Breast epithelium (tissue), 4 donors: Measurements from ENCODE around the gene TAF1. TPM values are rescaled to one million over a fixed set of nuclear protein-coding genes. Genes with fewer than 3 reads are reported as not detected.
"Not testable (repeated sequence)": the region's sequence is repeated elsewhere in the genome, so short reads cannot be mapped to it uniquely, and the experiment has no call there.

ENCODE experiments used
- DNase-seq, 2 donors: peaks; one replicate each; pipeline ENCODE4 v3.0.0-alpha.2; 2019; ENCODE audit warnings: low spot score in 2 of 2
- H3K27ac ChIP-seq, 2 donors: fragments of 200-600 bp; sonication (generic) in 1 of 2; one replicate each; pipeline ENCODE4 v1.5.1; 2016 to 2019; ENCODE audit warnings: mild to moderate bottlenecking in 1 of 2
- H3K27me3 ChIP-seq, 2 donors: fragments of 200-600 bp; sonication (generic) in 1 of 2; one replicate each; pipeline versions ENCODE4 v1.5.1 to v1.6.0; 2017 to 2019; ENCODE audit warnings: control low read depth in 1 of 2, mild to moderate bottlenecking in 1 of 2
- H3K36me3 ChIP-seq: fragments of 200-600 bp; one replicate; pipeline ENCODE4 v1.5.1; 2019
- H3K4me1 ChIP-seq, 2 donors: fragments of 200-600 bp; sonication (generic); one replicate each; pipeline ENCODE4 v1.5.1; 2016 to 2019; ENCODE audit warnings: control low read depth in 1 of 2
- H3K4me3 ChIP-seq, 3 donors: fragments of 200-600 bp; sonication (generic); 1 replicate in 2 of 3; 2 replicates in 1 of 3; pipeline ENCODE4 v1.5.1; 2016 to 2019; ENCODE audit warnings: mild to moderate bottlenecking in 3 of 3, moderate library complexity in 2 of 3
- H3K9me3 ChIP-seq, 2 donors: fragments of 200-600 bp; sonication (generic) in 1 of 2; one replicate each; pipeline ENCODE4 v1.5.1; 2016 to 2019; ENCODE audit warnings: control low read depth in 1 of 2
- CTCF ChIP-seq, 3 donors: fragments of 450-650 bp; IDR thresholded peaks; one replicate each; pipeline ENCODE4 v1.5.1; 2016 to 2017; ENCODE audit warnings: antibody characterized with exemption in 3 of 3, mild to moderate bottlenecking in 3 of 3, moderate library complexity in 3 of 3
- POLR2A ChIP-seq: fragments of 450-650 bp; IDR thresholded peaks from one replicate; pipeline ENCODE4 v1.6.1; 2016; ENCODE audit warnings: antibody characterized with exemption, mild to moderate bottlenecking, moderate library complexity
- POLR2AphosphoS5 ChIP-seq, 3 donors: sonication (generic); formaldehyde crosslinking; IDR thresholded peaks; one replicate each; pipeline ENCODE4 v1.6.1; 2017; ENCODE audit warnings: antibody characterized with exemption in 3 of 3
- intact Hi-C: fragments of 100-400 bp; cut with DNase I; formaldehyde crosslinking; loops from one replicate; pipeline ENCODE4 v1.15.1; 2023; ENCODE audit warnings: low total_unique reads
- total RNA-seq, 3 donors: library from RNA; depleted of rRNA; stranded (reverse); fragments of >200 nt; gene quantifications; one replicate each; pipeline ENCODE4 v1.1.0, GENCODE V29; 2016

TAF1 gene
- total RNA-seq, 3 donors from 2014 or later: 54.4 to 71.0 (median 60.6) TPM

DNA sequence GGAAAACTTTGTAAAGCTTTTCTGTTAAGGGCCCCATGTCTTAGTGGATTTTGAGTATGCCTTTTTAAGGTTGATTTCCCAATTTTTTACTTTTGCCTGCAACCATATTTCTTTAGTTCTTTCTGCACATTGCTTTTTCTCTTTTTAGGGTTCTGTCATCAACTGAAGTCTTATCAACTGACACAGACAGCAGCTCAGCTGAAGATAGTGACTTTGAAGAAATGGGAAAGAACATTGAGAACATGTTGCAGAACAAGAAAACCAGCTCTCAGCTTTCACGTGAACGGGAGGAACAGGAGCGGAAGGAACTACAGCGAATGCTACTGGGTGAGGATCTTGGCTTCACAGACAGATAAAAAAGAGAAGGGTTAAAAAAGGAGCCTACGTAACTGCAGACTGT is 27.8 kb downstream of the TAF1 start:
- H3K27ac ChIP-seq: no peak overlapping the region
- no peak for DNase-seq
- TF ChIP-seq POLR2A (no peak), CTCF (IDR thresholded peaks at IDR 0.05) (no peak), POLR2AphosphoS5 (IDR thresholded peaks at IDR 0.05) (no peak)
- H3K9me3 ChIP-seq: no peaks in the 10 kb centered on the region
- intact Hi-C loops: no loop called here
- H3K4me1 ChIP-seq: no peaks in the 10 kb centered on the region
- peaks cover 0 to 18% of the 10 kb centered on the region in 2 donors for H3K27me3 ChIP-seq
- no peak overlapping the region for H3K4me3 ChIP-seq
- H3K36me3 ChIP-seq: no peaks in the 10 kb centered on the region

DNA sequence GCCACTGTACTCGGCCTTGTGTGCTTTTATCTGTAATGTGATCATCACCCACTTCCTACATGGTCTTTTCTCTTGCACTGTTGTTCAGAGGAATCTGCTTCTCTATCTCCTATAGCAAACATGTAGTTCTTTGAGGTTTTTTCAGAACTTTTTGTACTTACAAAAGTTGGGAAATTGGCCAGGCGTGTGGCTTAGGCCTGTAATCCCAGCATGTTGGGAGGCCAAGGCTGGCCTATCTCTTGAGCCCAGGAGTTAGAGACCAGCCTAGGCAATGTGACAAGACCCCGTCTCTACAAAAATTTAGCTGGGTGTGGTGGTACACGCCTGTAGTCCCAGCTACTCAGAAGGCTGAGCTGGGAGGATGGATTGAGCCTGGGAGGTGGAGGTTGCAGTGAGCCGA is 30.4 kb downstream of the TAF1 start:
- DNase-seq: no peak
- intact Hi-C loops: no loop called here
- no peak overlapping the region for H3K27ac ChIP-seq
- H3K27me3 ChIP-seq: peaks cover 0 to 13% of the 10 kb centered on the region in 2 donors
- H3K36me3 ChIP-seq: no peaks in the 10 kb centered on the region
- H3K9me3 ChIP-seq: no peaks in the 10 kb centered on the region
- H3K4me1 ChIP-seq: no peaks in the 10 kb centered on the region
- TF ChIP-seq POLR2AphosphoS5 (IDR thresholded peaks at IDR 0.05) (no peak), POLR2A (no peak), CTCF (IDR thresholded peaks at IDR 0.05) (no peak)
- H3K4me3 ChIP-seq: no peak overlapping the region

DNA sequence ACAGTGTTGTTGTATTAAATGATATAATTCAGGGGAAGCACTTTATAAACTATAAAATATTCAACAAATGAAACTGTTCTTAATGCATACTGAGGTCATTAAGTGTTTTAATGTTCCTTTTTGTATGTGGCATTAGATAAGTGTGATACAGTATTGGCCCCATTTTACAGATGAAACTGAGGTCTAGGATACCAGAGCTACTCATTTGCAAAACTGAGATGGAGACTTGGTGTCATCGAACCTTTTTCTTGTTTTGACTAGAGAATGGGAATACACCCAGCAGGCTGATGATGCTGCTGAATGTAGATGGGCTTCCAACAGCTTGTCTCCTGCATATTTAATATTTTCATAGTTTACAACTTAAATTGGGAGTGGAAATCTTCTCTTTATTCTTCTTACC is 34.6 kb downstream of the TAF1 start:
- no peak for DNase-seq
- Histone ChIP-seq H3K9me3 (no peaks in the 10 kb centered on the region), H3K4me1 (no peaks in the 10 kb centered on the region), H3K27me3 (peaks cover 0 to 12% of the 10 kb centered on the region in 2 donors), H3K27ac (no peak overlapping the region), H3K36me3 (no peaks in the 10 kb centered on the region), H3K4me3 (no peak overlapping the region)
- intact Hi-C loops: no loop called here
- no peak for TF ChIP-seq POLR2A

GRCh38 chrX:71416260-71416659 is 50.1 kb downstream of the TAF1 start:
- not testable (repeated sequence) for H3K4me1 ChIP-seq, DNase-seq, H3K27ac ChIP-seq, H3K4me3 ChIP-seq, H3K27me3 ChIP-seq, H3K36me3 ChIP-seq, H3K9me3 ChIP-seq
- intact Hi-C loops: loop anchor here (5.0 kb wide), 1 partner anchor 194 kb away; the partner anchor contains the start of gene GJB1

DNA sequence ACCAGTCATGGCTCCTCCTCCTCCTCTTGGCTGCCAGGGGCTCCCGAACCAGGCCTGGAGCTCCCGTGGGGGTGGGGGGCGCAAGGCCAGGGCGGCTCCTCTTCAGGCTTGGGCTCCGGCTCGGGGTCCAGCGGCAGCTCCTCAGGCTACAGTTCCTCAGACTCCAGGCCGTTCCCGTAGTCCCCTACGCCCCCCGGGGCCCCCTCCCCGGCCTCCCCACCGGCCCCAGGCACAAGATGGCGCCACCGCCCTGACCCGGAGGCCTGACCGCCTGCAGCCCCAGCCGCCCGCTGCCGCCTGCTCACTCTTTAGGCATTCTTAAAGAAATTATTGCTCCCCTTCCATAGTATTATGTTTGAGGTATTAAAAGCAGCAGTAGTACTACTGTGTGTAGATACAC is 54.5 kb downstream of the TAF1 start:
- Histone ChIP-seq H3K4me1 (no peaks in the 10 kb centered on the region), H3K27ac (no peak overlapping the region), H3K27me3 (peaks cover 0 to 24% of the 10 kb centered on the region in 2 donors), H3K36me3 (no peaks in the 10 kb centered on the region), H3K4me3 (no peak overlapping the region), H3K9me3 (no peaks in the 10 kb centered on the region)
- intact Hi-C loops: no loop called here
- no peak for DNase-seq
- TF ChIP-seq CTCF (IDR thresholded peaks at IDR 0.05) (no peak), POLR2A (no peak), POLR2AphosphoS5 (IDR thresholded peaks at IDR 0.05) (no peak)

DNA sequence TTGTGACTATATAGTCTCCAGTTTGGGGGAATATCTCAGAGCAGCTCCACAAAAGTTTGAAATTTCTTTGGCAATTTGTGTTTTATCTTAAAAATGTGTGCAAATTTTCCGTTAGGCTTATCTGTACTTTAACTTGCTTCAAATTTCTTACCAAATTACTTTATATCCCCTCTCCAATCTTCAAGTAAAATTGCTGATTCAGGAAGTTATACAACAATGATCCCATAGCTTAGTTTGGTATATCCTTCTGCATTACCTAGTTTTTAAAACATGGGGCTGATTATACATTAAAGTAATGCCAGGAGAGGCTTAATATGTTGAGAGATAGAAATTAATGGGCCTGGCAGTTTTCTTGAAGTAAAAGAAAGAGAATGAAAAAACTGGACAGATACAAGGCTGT is 66.6 kb downstream of the TAF1 start:
- Histone ChIP-seq H3K27me3 (peaks cover 0 to 4% of the 10 kb centered on the region in 2 donors), H3K27ac (no peak overlapping the region), H3K4me1 (no peaks in the 10 kb centered on the region), H3K9me3 (no peaks in the 10 kb centered on the region), H3K4me3 (no peak overlapping the region), H3K36me3 (no peaks in the 10 kb centered on the region)
- no peak for DNase-seq
- no peak for TF ChIP-seq CTCF (IDR thresholded peaks at IDR 0.05)
- intact Hi-C loops: no loop called here
